H9 (cell line): ENCODE measurements around the gene CFAP69. TPM values are rescaled to one million over a fixed set of nuclear protein-coding genes. Genes with fewer than 3 reads are reported as not detected.

Experiments used
- DNase-seq: peaks from one replicate; pipeline ENCODE4 v3.0.0-alpha.2; 2017
- H2AFZ ChIP-seq: one replicate; pipeline ENCODE4 v1.6.1; 2013; ENCODE audit warnings: mild to moderate bottlenecking, low read length, control low read depth, moderate library complexity
- H2AK5ac ChIP-seq: 2 replicates; pipeline ENCODE4 v1.6.1; 2013; ENCODE audit warnings: low read length, control low read depth, mixed read lengths; ENCODE audit not compliant: insufficient read length
- H2BK120ac ChIP-seq: one replicate; pipeline ENCODE4 v1.6.1; 2013; ENCODE audit warnings: low read depth, mild to moderate bottlenecking, low read length, control low read depth, inconsistent platforms; ENCODE audit not compliant: poor library complexity, severe bottlenecking
- H2BK12ac ChIP-seq: 2 replicates; pipeline ENCODE4 v1.6.1; 2013; ENCODE audit warnings: low read length, control low read depth, mixed read lengths, low read depth; ENCODE audit not compliant: insufficient read length
- H2BK15ac ChIP-seq: 2 replicates; pipeline ENCODE4 v1.6.1; 2013; ENCODE audit warnings: low read depth, low read length, control low read depth
- H2BK20ac ChIP-seq: one replicate; pipeline ENCODE4 v1.6.1; 2013; ENCODE audit warnings: low read depth, mild to moderate bottlenecking, low read length, control low read depth, inconsistent platforms; ENCODE audit not compliant: poor library complexity, severe bottlenecking
- H2BK5ac ChIP-seq: 2 replicates; pipeline ENCODE4 v1.6.1; 2013; ENCODE audit warnings: low read length, control low read depth, mixed read lengths; ENCODE audit not compliant: insufficient read length
- H3K14ac ChIP-seq: 2 replicates; pipeline ENCODE4 v1.6.1; 2013; ENCODE audit warnings: low read length, control low read depth; ENCODE audit not compliant: insufficient read depth
- H3K18ac ChIP-seq: 2 replicates; pipeline ENCODE4 v1.6.1; 2013; ENCODE audit warnings: low read depth, mild to moderate bottlenecking, mixed read lengths, low read length, control low read depth; ENCODE audit not compliant: insufficient read length
- H3K23ac ChIP-seq: 2 replicates; pipeline ENCODE4 v1.6.1; 2013; ENCODE audit warnings: low read length, control low read depth, mixed read lengths, low read depth; ENCODE audit not compliant: insufficient read length
- H3K23me2 ChIP-seq: 2 replicates; pipeline ENCODE4 v1.6.1; 2013; ENCODE audit warnings: low read depth, mild to moderate bottlenecking, mixed read lengths, low read length, control low read depth; ENCODE audit not compliant: insufficient read length, poor library complexity, severe bottlenecking
- H3K27ac ChIP-seq: 2 replicates; pipeline ENCODE4 v1.5.1; 2013; ENCODE audit warnings: low read length, control low read depth, mixed read lengths, low read depth; ENCODE audit not compliant: insufficient read length
- H3K27me3 ChIP-seq: 2 replicates; pipeline ENCODE4 v1.6.1; 2013; ENCODE audit warnings: low read length, control low read depth, inconsistent platforms; ENCODE audit not compliant: insufficient read depth
- H3K4ac ChIP-seq: 2 replicates; pipeline ENCODE4 v1.6.1; 2013; ENCODE audit warnings: low read depth, mild to moderate bottlenecking, control low read depth, inconsistent platforms, low read length, moderate library complexity
- H3K4me1 ChIP-seq: 2 replicates; pipeline ENCODE4 v1.6.1; 2013; ENCODE audit warnings: low read length, control low read depth, inconsistent platforms; ENCODE audit not compliant: insufficient read depth
- H3K4me2 ChIP-seq: 2 replicates; pipeline ENCODE4 v1.6.1; 2013; ENCODE audit warnings: low read length, control low read depth, mixed read lengths; ENCODE audit not compliant: insufficient read length, insufficient read depth
- H3K56ac ChIP-seq: 2 replicates; pipeline ENCODE4 v1.6.1; 2013; ENCODE audit warnings: low read depth, mild to moderate bottlenecking, mixed read lengths, low read length, control low read depth; ENCODE audit not compliant: insufficient read length
- H3K79me1 ChIP-seq: 2 replicates; pipeline ENCODE4 v1.6.1; 2013; ENCODE audit warnings: low read depth, mild to moderate bottlenecking, moderate library complexity, low read length, control low read depth, inconsistent platforms; ENCODE audit not compliant: insufficient read depth, poor library complexity, severe bottlenecking
- H3K79me2 ChIP-seq: 2 replicates; pipeline ENCODE4 v1.6.1; 2013; ENCODE audit warnings: low read length, control low read depth, inconsistent platforms; ENCODE audit not compliant: insufficient read depth
- H3K9ac ChIP-seq: 2 replicates; pipeline ENCODE4 v1.6.1; 2013; ENCODE audit warnings: low read length, control low read depth, mixed read lengths; ENCODE audit not compliant: insufficient read length; ENCODE audit errors: extremely low read depth
- H3K9me3 ChIP-seq: one replicate; pipeline ENCODE4 v1.6.1; 2013; ENCODE audit warnings: low read depth, low read length, inconsistent platforms; ENCODE audit not compliant: control insufficient read depth
- H3T11ph ChIP-seq: one replicate; pipeline ENCODE4 v1.6.1; 2013; ENCODE audit warnings: mild to moderate bottlenecking, low read length, control low read depth, inconsistent platforms
- H4K20me1 ChIP-seq: one replicate; pipeline ENCODE4 v1.6.1; 2013; ENCODE audit not compliant: control insufficient read depth, insufficient read length, insufficient read depth
- H4K5ac ChIP-seq: 2 replicates; pipeline ENCODE4 v1.6.1; 2013; ENCODE audit warnings: low read depth, mild to moderate bottlenecking, mixed read lengths, low read length, control low read depth; ENCODE audit not compliant: insufficient read length
- H4K8ac ChIP-seq: replicated peaks from 2 replicates; pipeline ENCODE4 v1.6.1; 2013; ENCODE audit warnings: low read length, control low read depth, mixed read lengths, low read depth; ENCODE audit not compliant: insufficient read length
- H4K91ac ChIP-seq: 2 replicates; pipeline ENCODE4 v1.6.1; 2013; ENCODE audit warnings: low read depth, mild to moderate bottlenecking, moderate library complexity, mixed read lengths, low read length, control low read depth; ENCODE audit not compliant: insufficient read length
- H3K27ac Mint-ChIP-seq, 3 experiments: 2 replicates in 2 of 3; 3 replicates in 1 of 3; pipeline ENCODE4 v1.8.0; 2020 to 2021; ENCODE audit warnings: mixed read lengths in 3 of 3, mild to moderate bottlenecking in 1 of 3, moderate library complexity in 1 of 3
- H3K27me3 Mint-ChIP-seq: 2 replicates; pipeline ENCODE4 v1.8.0; 2021; ENCODE audit warnings: low read depth, mild to moderate bottlenecking, moderate library complexity, mixed read lengths
- H3K36me3 Mint-ChIP-seq, 3 experiments: 2 replicates in 2 of 3; 3 replicates in 1 of 3; pipeline ENCODE4 v1.8.0; 2020 to 2021; ENCODE audit warnings: low read depth in 3 of 3, mixed read lengths in 3 of 3; ENCODE audit not compliant: insufficient read depth in 1 of 3
- H3K4me1 Mint-ChIP-seq, 2 experiments: 2 replicates each; pipeline ENCODE4 v1.8.0; 2020; ENCODE audit warnings: mixed read lengths in 2 of 2
- H3K4me3 Mint-ChIP-seq, 2 experiments: 2 replicates in 1 of 2; 3 replicates in 1 of 2; pipeline ENCODE4 v1.8.0; 2020 to 2021; ENCODE audit warnings: mild to moderate bottlenecking in 2 of 2, mixed read lengths in 2 of 2, moderate library complexity in 1 of 2
- H3K9me3 Mint-ChIP-seq, 2 experiments: 2 replicates in 1 of 2; 3 replicates in 1 of 2; pipeline ENCODE4 v1.8.0; 2020; ENCODE audit warnings: mild to moderate bottlenecking in 2 of 2, mixed read lengths in 2 of 2, moderate library complexity in 1 of 2
- whole genome bisulfite sequencing: extraction: QIAGEN DNeasy Blood & Tissue Kit; methylation state at CpG from one replicate; pipeline ENCODE4 v1.1.7; 2013; ENCODE audit warnings: missing lambda C conversion rate, low lambda C conversion rate, mixed read lengths; ENCODE audit not compliant: insufficient read length; ENCODE audit errors: extremely low coverage; 5-methylcytosine and 5-hydroxymethylcytosine counted together
- total RNA-seq: library from RNA; stranded (reverse); gene quantifications from 2 replicates; pipeline ENCODE4 v1.2.1, GENCODE V29; 2021
- TF ChIP-seq, protein P1 (sequence below): fragments of 200-600 bp; sonication (generic); conservative IDR thresholded peaks from 3 replicates; pipeline ENCODE4 v1.8.0; 2021; ENCODE audit warnings: antibody characterized with exemption, mild to moderate bottlenecking

The CFAP69 gene
- total RNA-seq, 1 experiment from 2014 or later: 2.9 TPM

DNA sequence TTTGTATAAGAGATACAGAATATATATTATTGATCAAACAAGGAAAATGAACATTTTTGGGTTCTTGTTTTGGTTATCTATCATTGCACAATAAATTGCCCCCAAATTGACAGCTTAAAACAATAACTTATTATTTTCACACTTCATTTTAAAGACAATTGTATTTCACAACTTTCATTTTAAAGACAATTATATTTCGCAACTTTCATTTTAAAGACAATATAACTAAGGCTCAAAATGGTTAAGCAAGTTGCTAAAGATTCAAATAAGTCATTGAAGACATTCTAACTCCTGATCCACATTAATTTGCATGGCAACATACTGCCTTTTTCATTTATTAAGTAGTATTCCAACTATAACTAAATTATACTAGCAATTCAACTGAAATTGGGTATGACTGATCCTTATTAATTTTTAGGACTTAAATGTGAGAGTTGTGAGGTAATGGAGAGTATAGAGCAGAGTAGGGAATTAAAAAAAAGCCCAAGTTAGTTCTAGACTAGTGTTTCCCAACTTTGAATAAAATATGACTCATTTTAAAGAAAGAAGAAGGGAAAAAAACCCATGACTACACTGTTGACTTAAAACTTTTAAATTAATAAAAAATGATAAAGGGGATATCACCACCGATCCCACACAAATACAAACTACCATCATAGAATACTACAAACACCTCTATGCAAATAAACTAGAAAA is 43.3 kb upstream of the CFAP69 start:
- Histone ChIP-seq H3K4ac (no peak overlapping the region), H2AFZ (no peak overlapping the region), H3K79me1 (no peaks in the 10 kb centered on the region), H3K4me2 (no peak overlapping the region), H2BK12ac (no peak overlapping the region), H4K5ac (no peak overlapping the region), H2AK5ac (no peak overlapping the region), H3K23me2 (no peaks in the 10 kb centered on the region), H3K9ac (no peak overlapping the region), H3K23ac (no peak overlapping the region), H4K20me1 (no peaks in the 10 kb centered on the region), H3K56ac (no peak overlapping the region), H3K14ac (no peak overlapping the region), H2BK15ac (no peak overlapping the region), H4K8ac (no peak overlapping the region), H2BK20ac (no peak overlapping the region), H3T11ph (no peak overlapping the region), H2BK120ac (no peak overlapping the region), H3K27ac (no peak overlapping the region), H4K91ac (no peak overlapping the region), H3K79me2 (no peaks in the 10 kb centered on the region), H3K18ac (no peak overlapping the region), H3K27me3 (no peaks in the 10 kb centered on the region), H3K4me1 (no peaks in the 10 kb centered on the region), H3K9me3 (no peaks in the 10 kb centered on the region), H2BK5ac (no peak overlapping the region)
- Mint-ChIP-seq H3K27me3 (no peaks in the 10 kb centered on the region; the same call in 1 of the 2 replicates), H3K36me3 (no peaks in the 10 kb centered on the region; a peak in 1 of 7 replicates), H3K4me3 (no peak overlapping the region), H3K9me3 (peaks cover 2 to 3% of the 10 kb centered on the region in 2 experiments; a peak in 3 of 5 replicates), H3K27ac (no peak overlapping the region), H3K4me1 (no peaks in the 10 kb centered on the region)
- TF ChIP-seq, protein P1, sequence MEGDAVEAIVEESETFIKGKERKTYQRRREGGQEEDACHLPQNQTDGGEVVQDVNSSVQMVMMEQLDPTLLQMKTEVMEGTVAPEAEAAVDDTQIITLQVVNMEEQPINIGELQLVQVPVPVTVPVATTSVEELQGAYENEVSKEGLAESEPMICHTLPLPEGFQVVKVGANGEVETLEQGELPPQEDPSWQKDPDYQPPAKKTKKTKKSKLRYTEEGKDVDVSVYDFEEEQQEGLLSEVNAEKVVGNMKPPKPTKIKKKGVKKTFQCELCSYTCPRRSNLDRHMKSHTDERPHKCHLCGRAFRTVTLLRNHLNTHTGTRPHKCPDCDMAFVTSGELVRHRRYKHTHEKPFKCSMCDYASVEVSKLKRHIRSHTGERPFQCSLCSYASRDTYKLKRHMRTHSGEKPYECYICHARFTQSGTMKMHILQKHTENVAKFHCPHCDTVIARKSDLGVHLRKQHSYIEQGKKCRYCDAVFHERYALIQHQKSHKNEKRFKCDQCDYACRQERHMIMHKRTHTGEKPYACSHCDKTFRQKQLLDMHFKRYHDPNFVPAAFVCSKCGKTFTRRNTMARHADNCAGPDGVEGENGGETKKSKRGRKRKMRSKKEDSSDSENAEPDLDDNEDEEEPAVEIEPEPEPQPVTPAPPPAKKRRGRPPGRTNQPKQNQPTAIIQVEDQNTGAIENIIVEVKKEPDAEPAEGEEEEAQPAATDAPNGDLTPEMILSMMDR: no peak
- DNase-seq: no peak
- WGBS: 100% methylated on average over 1 of the region's 2 CpGs
